Measurements from ENCODE around the gene METTL13. TPM values are rescaled to one million over a fixed set of nuclear protein-coding genes. Genes with fewer than 3 reads are reported as not detected.

Gene METTL13
- total RNA-seq, 1 donor from 2014 or later = 22.0 TPM

GRCh38 chr1:171793636-171794035, 12.2 kb downstream of the METTL13 start:
- Mint-ChIP-seq H3K4me3 (ENCODE audit: unreplicated experiment) (no peak overlapping the region), H3K27me3 (ENCODE audit: unreplicated experiment) (no peaks in the 10 kb centered on the region)
- DNase-seq (ENCODE audit: extremely low spot score, unreplicated experiment) = no peak

GRCh38 chr1:171794085-171794484, 12.6 kb downstream of the METTL13 start:
- no peak for TF ChIP-seq CTCF (IDR thresholded peaks at IDR 0.05)
- DNase-seq (ENCODE audit: extremely low spot score, unreplicated experiment) = no peak
- Mint-ChIP-seq H3K9me3 (ENCODE audit: unreplicated experiment) (no peaks in the 10 kb centered on the region), H3K4me1 (ENCODE audit: unreplicated experiment) (peaks cover 10% of the 10 kb centered on the region), H3K36me3 (ENCODE audit: unreplicated experiment) (peaks cover 43% of the 10 kb centered on the region), H3K27ac (ENCODE audit: unreplicated experiment) (peak overlapping the region; percentile 58), H3K27me3 (ENCODE audit: unreplicated experiment) (no peaks in the 10 kb centered on the region), H3K4me3 (ENCODE audit: unreplicated experiment) (no peak overlapping the region)

More at GRCh38 chr1:171793636-171794035, 12.2 kb downstream of the METTL13 start:
- H3K9me3 Mint-ChIP-seq (ENCODE audit: unreplicated experiment) = no peaks in the 10 kb centered on the region
- TF ChIP-seq CTCF (IDR thresholded peaks at IDR 0.05) = no peak
- H3K36me3 Mint-ChIP-seq (ENCODE audit: unreplicated experiment) = peaks cover 47% of the 10 kb centered on the region
- peak overlapping the region; percentile 58 for H3K27ac Mint-ChIP-seq (ENCODE audit: unreplicated experiment)
- peaks cover 10% of the 10 kb centered on the region for H3K4me1 Mint-ChIP-seq (ENCODE audit: unreplicated experiment)

- H3K27ac Mint-ChIP-seq (ENCODE audit: unreplicated experiment) = no peak overlapping the region
- H3K36me3 Mint-ChIP-seq (ENCODE audit: unreplicated experiment) = peaks cover 28% of the 10 kb centered on the region
- H3K27me3 Mint-ChIP-seq (ENCODE audit: unreplicated experiment) = no peaks in the 10 kb centered on the region
- H3K4me1 Mint-ChIP-seq (ENCODE audit: unreplicated experiment) = peaks cover 10% of the 10 kb centered on the region
- TF ChIP-seq CTCF (IDR thresholded peaks at IDR 0.05) = no peak
- no peak overlapping the region for H3K4me3 Mint-ChIP-seq (ENCODE audit: unreplicated experiment)
- H3K9me3 Mint-ChIP-seq (ENCODE audit: unreplicated experiment) = no peaks in the 10 kb centered on the region
- no peak for DNase-seq (ENCODE audit: extremely low spot score, unreplicated experiment)
Measured at GRCh38 chr1:171796592-171796991, 15.1 kb downstream of the METTL13 start.

- H3K4me1 Mint-ChIP-seq (ENCODE audit: unreplicated experiment) = peaks cover 10% of the 10 kb centered on the region
- no peak overlapping the region for H3K27ac Mint-ChIP-seq (ENCODE audit: unreplicated experiment)
- peaks cover 21% of the 10 kb centered on the region for H3K36me3 Mint-ChIP-seq (ENCODE audit: unreplicated experiment)
- no peak for TF ChIP-seq CTCF (IDR thresholded peaks at IDR 0.05)
- DNase-seq (ENCODE audit: extremely low spot score, unreplicated experiment) = no peak
- H3K4me3 Mint-ChIP-seq (ENCODE audit: unreplicated experiment) = no peak overlapping the region
- no peaks in the 10 kb centered on the region for H3K9me3 Mint-ChIP-seq (ENCODE audit: unreplicated experiment)
- no peaks in the 10 kb centered on the region for H3K27me3 Mint-ChIP-seq (ENCODE audit: unreplicated experiment)
Measured at GRCh38 chr1:171798311-171798710, 16.9 kb downstream of the METTL13 start.

GRCh38 chr1:171798765-171799164, 17.3 kb downstream of the METTL13 start:
- Mint-ChIP-seq H3K27ac (ENCODE audit: unreplicated experiment) (no peak overlapping the region), H3K4me3 (ENCODE audit: unreplicated experiment) (no peak overlapping the region), H3K27me3 (ENCODE audit: unreplicated experiment) (no peaks in the 10 kb centered on the region), H3K9me3 (ENCODE audit: unreplicated experiment) (no peaks in the 10 kb centered on the region), H3K4me1 (ENCODE audit: unreplicated experiment) (peaks cover 7% of the 10 kb centered on the region), H3K36me3 (ENCODE audit: unreplicated experiment) (peaks cover 21% of the 10 kb centered on the region)
- TF ChIP-seq CTCF (IDR thresholded peaks at IDR 0.05) = no peak
- DNase-seq (ENCODE audit: extremely low spot score, unreplicated experiment) = no peak

Measured in osteocyte (in vitro differentiated cells).